Measurements from ENCODE around the gene ERMP1.
"Not testable (repeated sequence)": the region's sequence is repeated elsewhere in the genome, so short reads cannot be mapped to it uniquely, and the experiment has no call there.

The ERMP1 gene

DNA sequence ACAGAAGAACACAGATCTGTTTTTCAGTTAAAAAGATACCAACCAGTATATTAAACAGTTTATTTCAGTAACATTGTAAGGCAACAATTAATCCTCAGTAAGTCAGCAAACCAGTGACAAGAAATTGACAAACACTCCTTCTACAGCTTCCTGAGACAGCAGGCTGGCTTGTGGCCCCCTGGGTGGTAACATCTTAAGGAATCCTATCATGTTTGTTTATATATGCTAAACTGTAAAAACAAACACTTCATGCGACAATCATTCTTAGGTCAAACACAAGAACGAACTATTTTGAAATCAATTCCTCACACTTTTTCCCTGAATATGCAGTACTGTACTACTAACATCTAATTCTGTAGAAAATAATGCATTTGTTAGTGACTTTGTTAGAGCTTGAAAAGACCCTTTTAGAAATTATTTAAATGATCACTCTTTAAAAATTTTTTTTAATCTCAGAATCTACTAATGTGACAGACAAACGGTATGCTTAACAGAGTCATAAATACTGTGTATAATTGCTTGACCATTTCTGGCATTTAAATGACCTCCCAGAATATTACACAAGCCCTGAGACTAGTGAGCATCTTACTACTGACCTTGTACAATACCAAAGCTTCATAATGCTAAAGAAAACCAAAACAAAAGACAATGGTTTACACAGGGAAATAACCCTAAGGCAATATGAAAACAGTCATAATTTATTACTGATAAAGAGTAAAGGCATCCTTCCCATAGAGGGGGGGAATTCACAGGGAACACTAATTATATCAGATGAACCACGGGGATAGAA, 48.2 kb downstream of the ERMP1 start:
- H3K27ac Mint-ChIP-seq = peak overlapping the region; percentile 24
- peaks cover 11% of the 10 kb centered on the region for H3K9me3 Mint-ChIP-seq
- H3K27me3 Mint-ChIP-seq = no peaks in the 10 kb centered on the region
- H3K4me1 Mint-ChIP-seq = peaks cover 19% of the 10 kb centered on the region
- H3K36me3 Mint-ChIP-seq = peaks cover 65% of the 10 kb centered on the region
- no peak overlapping the region for H3K4me3 Mint-ChIP-seq

DNA sequence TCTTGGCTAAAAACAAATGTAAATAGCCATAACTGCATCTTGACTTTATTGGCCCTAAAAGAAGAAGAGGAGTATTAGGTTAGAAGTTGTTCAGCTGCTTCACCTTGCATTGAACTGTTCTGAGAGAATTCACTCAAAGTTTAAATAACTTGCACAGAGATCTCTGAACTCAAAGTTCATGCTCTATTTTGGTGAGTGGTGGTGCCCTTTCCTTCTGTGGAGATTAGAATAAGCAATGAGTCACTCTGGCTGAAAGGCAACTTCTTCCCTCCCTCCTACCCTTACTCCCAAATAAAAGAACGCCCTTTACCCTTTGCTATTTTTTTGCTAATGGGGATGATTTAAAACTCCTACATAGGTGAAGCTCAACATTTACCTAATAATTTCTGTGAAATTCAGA, 48.9 kb downstream of the ERMP1 start:
- H3K4me1 Mint-ChIP-seq = peaks cover 18% of the 10 kb centered on the region
- no peak overlapping the region for H3K4me3 Mint-ChIP-seq
- H3K9me3 Mint-ChIP-seq = peaks cover 11% of the 10 kb centered on the region
- peaks cover 63% of the 10 kb centered on the region for H3K36me3 Mint-ChIP-seq
- H3K27me3 Mint-ChIP-seq = no peaks in the 10 kb centered on the region
- no peak overlapping the region for H3K27ac Mint-ChIP-seq

DNA sequence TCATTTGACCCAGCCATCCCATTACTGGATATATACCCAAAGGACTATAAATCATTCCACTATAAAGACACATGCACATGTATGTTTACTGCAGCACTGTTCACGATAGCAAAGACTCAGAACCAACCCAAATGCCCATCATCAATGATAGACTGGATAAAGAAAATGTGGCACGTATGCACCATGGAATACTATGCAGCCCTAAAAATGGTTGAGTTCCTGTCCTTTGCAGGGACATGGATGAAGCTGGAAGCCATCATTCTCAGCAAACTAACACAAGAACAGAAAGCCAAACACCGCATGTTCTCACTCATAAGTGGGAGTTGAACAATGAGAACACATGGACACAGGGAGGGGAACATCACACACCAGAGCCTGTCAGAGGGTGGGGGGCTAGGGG, 49.5 kb downstream of the ERMP1 start:
- H3K36me3 Mint-ChIP-seq = peaks cover 64% of the 10 kb centered on the region
- peaks cover 12% of the 10 kb centered on the region for H3K4me1 Mint-ChIP-seq
- H3K27me3 Mint-ChIP-seq, H3K4me3 Mint-ChIP-seq, H3K27ac Mint-ChIP-seq: not testable (repeated sequence)
- H3K9me3 Mint-ChIP-seq = peaks cover 15% of the 10 kb centered on the region

DNA sequence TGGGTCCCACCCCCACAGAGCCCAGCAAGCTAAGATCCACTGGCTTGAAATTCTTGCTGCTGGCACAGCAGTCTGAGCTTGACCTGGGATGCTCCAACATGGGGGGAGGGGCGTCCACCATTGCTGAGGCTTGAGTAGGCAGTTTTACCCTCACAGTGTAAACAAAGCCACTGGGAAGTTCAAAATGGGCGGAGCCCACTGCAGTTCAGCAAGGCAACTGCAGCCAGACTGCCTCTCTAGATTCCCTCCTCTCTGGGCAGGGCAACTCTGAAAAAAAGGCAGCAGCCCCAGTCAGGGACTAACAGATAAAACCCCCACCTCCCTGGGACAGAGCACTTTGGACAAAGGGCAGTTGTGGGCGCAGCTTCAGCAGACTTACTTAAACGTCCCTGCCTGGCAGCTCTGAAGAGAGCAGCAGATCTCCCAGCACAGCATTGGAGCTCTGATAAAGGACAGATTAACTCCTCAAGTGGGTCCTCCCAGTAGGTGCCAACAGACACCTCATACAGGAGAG, 53.2 kb downstream of the ERMP1 start:
- peaks cover 19% of the 10 kb centered on the region for H3K9me3 Mint-ChIP-seq
- not testable (repeated sequence) for H3K27me3 Mint-ChIP-seq, H3K4me3 Mint-ChIP-seq, H3K4me1 Mint-ChIP-seq, H3K27ac Mint-ChIP-seq
- H3K36me3 Mint-ChIP-seq = peaks cover 61% of the 10 kb centered on the region

DNA sequence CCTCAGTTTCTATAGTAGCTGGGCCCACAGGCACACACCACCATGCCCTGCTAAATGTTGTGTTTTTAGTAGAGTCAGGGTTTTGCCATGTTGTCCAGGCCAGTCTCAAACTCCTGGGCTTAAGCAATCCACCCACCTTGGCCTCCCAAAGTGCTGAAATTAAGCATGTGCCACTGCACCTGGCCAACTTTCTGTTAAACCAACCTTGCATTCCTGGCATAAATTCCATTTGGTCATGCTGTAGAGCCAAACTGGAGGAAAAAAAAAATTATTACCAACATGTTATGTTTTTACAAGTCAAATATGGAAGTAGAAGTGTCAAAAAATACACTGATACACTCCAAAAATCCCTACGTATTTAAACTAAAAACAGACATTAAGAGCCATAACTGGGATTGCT, 54.1 kb downstream of the ERMP1 start:
- Mint-ChIP-seq H3K36me3 (peaks cover 64% of the 10 kb centered on the region), H3K4me3 (no peak overlapping the region), H3K27me3 (no peaks in the 10 kb centered on the region), H3K4me1 (no peaks in the 10 kb centered on the region), H3K9me3 (peaks cover 19% of the 10 kb centered on the region), H3K27ac (no peak overlapping the region)

DNA sequence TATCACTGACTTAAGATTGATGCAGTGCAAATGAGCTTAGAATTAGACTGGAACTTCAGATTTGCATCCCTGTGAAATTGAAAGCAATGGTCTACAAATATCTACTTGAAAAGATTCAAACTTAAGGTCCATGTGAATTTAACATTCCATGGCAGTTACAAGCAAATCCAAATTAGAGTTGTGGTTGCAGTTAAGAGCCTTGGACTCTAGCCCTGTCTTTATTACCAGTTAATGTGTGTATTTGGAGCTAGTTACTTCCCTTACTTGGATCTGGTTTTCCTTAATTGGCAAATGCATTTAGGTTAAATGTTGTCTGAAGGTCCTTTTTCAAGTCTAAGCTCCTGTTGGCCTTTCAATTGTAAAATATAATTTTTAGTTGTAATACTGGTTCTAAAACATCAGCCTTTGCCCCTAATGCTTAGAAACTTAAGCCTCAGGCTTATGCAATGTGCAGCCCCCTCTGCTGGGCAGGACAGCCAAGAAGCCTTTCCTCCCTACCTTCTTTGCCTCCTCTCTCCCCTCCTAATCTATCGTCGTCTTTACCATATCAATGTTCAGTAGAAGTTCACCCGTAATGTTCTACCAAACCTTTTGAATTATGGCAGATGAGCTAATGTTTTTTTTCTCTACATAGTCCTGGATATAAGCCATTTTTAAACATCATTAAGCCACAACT, 59.5 kb downstream of the ERMP1 start:
- Mint-ChIP-seq H3K36me3 (peaks cover 44% of the 10 kb centered on the region), H3K27ac (no peak overlapping the region), H3K4me1 (peaks cover 3% of the 10 kb centered on the region), H3K9me3 (peaks cover 5% of the 10 kb centered on the region), H3K27me3 (no peaks in the 10 kb centered on the region), H3K4me3 (no peak overlapping the region)

DNA sequence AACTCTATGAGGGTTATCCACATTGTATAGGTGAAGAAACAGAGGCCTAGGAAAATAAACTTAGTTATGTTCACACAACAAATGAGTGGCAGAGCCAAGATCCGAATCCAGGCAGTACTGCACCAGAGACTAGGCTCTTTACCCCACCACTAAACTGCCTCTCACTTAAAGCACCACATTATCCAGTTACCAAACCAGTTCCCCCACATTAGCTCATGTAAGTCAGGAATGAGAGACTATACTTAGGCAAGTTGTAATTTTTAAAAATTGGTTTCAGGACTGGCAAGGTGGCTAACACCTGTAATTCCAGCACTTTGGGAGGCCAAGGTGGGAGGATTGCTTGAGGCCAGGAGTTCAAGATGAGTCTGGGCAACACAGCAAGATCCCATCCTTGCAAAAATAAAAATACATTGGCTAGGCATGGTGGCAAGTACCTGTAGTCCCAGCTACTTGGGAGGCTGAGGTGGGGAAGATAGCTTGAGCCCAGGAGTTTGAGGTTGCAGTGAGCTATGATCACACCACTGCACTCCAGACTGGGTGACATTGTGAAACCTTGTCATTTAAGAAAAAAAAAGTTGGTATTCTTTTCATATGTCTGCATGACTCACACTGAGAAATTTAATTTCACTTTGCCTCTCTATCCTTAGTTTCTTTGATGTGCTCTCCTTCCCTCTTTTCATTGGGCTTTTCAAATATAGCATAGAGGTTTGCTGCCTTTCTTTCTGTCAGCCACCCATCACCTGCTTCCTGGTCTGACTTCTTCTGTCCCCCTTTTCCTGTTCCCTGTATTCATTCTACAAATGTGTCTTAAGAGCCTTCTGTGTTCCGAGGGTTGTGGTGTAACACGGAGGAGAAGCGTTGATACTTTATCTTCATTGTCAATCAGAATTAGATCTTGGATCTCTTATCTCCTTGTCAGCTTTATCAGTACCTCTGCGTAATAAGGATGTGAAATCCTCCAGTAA, 64.7 kb downstream of the ERMP1 start:
- Mint-ChIP-seq H3K4me1 (peaks cover 17% of the 10 kb centered on the region), H3K4me3 (peak overlapping the region; percentile 24), H3K27ac (peak overlapping the region; percentile 63), H3K9me3 (no peaks in the 10 kb centered on the region), H3K36me3 (peaks cover 41% of the 10 kb centered on the region), H3K27me3 (no peaks in the 10 kb centered on the region)

DNA sequence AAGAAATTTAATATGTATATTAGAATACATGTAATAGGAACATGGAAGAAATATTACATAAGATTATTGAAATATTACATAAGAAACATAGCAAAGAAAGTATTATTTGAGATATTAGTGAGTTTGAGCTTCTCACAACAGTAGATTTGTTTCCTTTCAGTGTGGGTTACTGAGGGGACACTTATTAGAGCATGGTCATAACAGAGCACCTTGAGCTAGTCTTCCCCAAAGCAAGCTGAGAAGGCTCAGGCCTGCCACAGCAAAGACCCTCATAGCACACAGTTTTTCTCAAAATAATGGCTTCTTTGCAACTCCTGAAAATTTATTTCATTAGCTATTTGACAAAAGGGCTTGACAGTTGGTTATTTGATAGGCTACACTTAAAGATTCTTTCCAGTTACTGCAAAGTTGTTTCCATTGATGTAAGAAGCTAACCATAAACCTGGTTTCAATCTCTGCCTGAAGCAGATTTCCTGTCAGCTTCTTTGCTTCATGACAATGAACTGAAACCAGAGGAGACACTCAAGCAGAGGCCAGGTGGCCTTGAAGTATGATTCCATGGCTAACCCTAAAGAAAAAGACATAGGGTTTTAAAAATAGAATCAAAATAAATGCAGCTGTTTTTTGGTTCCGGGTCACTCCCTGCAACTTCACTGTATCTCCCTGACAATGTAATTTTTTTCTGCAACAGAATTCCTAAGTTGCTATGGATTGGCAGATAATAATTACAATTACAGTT, 68.6 kb downstream of the ERMP1 start:
- no peak overlapping the region for H3K4me3 Mint-ChIP-seq
- H3K27me3 Mint-ChIP-seq = no peaks in the 10 kb centered on the region
- no peaks in the 10 kb centered on the region for H3K9me3 Mint-ChIP-seq
- no peak overlapping the region for H3K27ac Mint-ChIP-seq
- H3K36me3 Mint-ChIP-seq = peaks cover 48% of the 10 kb centered on the region
- peaks cover 33% of the 10 kb centered on the region for H3K4me1 Mint-ChIP-seq

DNA sequence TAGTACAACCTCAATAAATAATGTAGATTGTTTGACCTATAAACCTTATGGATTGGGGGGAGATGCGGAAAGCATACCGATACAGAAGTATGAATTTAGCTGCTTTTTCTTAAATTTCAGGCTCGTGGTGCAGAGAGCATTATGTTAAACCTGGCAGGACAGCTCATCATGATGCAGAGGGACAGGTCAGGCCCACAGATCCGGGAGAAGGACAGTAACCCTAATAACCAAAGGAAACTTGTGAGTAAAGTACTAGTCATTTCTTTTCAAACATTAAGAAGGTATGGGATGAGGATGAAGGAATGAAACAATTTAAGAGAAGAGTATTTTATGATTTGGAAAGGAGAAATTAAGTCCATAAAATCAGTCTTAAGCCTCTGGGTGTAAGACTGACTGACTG, 70.5 kb downstream of the ERMP1 start:
- Mint-ChIP-seq H3K9me3 (no peaks in the 10 kb centered on the region), H3K36me3 (peaks cover 50% of the 10 kb centered on the region), H3K4me3 (no peak overlapping the region), H3K4me1 (peaks cover 29% of the 10 kb centered on the region), H3K27ac (peak overlapping the region; percentile 68), H3K27me3 (no peaks in the 10 kb centered on the region)

DNA sequence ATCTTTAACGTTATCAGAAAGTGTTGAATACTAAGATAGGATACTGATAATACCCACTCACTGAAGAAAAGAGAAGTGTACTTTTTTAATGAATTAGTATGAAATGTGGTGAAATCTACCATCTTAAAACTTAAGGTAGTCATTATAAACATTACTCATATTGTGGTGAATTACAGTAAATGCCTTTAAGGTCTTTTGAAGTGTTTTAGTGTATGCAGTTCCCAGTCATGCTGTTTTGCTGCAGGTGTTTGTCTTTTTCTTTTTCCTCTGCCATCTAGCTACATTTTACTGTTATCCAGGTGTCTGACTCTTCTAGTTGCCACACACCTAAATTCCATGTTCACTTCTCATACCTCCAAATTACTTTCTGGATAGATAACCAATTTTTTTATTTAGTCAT, 72.6 kb downstream of the ERMP1 start:
- H3K4me3 Mint-ChIP-seq = no peak overlapping the region
- no peaks in the 10 kb centered on the region for H3K9me3 Mint-ChIP-seq
- H3K27ac Mint-ChIP-seq = peak overlapping the region; percentile 88
- no peaks in the 10 kb centered on the region for H3K27me3 Mint-ChIP-seq
- peaks cover 39% of the 10 kb centered on the region for H3K36me3 Mint-ChIP-seq
- peaks cover 29% of the 10 kb centered on the region for H3K4me1 Mint-ChIP-seq

DNA sequence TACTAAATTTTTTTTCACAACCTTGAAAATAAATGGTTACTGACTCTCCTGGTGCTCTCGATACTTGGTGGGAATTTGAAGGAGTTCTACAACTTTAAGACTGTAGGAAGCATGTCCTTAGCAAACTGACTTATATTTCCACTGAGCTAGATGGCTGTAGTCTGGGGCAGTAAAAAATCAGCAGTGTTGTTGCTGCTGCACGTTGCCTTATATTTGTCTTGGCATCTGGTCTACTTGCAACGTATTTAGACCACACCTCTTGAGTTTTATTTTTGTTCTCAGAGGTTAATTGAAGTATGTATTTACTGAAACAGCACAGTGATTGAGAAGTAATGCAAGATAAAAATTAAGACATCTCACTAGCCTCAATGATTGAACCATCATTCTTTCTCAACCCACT, 76.3 kb downstream of the ERMP1 start:
- Mint-ChIP-seq H3K9me3 (no peaks in the 10 kb centered on the region), H3K27ac (no peak overlapping the region), H3K36me3 (peaks cover 27% of the 10 kb centered on the region)

DNA sequence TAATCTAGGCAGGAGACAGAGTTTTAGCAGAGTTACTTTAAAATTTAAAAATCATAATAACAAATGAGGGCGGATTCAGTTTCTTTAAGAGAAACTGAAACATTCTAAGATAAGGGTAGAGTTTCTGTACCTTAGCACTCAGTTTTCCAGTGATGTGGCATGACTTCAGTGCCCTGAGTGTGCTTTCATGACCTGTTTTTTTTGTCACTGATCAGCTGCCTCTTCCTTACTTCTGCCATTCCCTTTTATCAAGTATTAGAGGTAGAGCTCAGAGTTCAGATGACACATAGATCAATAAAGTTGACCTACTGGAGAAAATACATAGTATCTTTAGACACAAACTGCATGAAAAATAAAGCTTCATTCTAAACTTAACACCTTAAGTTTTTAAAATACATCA, 82.3 kb downstream of the ERMP1 start:
- Mint-ChIP-seq H3K4me3 (no peak overlapping the region), H3K36me3 (peaks cover 18% of the 10 kb centered on the region), H3K4me1 (peaks cover 11% of the 10 kb centered on the region), H3K9me3 (no peaks in the 10 kb centered on the region), H3K27ac (no peak overlapping the region), H3K27me3 (no peaks in the 10 kb centered on the region)

More for the DNA sequence above, 76.3 kb downstream of the ERMP1 start:
- Mint-ChIP-seq H3K27me3 (no peaks in the 10 kb centered on the region), H3K4me3 (no peak overlapping the region), H3K4me1 (peaks cover 19% of the 10 kb centered on the region)

DNA sequence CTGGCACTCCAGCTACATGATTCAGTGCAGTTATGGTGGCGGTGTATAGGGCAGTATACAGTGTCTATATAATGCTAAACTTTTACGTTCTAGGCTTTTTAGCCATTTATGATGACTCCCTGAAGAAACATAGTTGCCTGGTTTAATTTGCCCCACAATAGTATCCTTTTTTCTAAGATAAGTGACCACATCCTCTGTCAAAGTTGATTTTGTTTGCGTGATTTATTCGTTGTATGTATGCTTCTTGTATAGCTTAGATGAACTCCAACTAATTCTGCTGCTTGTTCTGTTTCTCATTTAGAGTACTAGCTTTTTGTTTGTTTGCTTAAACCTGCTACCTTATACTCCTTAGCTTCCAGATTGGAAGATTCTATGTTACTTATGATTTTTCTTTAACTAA, 83.6 kb downstream of the ERMP1 start:
- H3K27ac Mint-ChIP-seq = no peak overlapping the region
- H3K36me3 Mint-ChIP-seq = peaks cover 23% of the 10 kb centered on the region
- no peaks in the 10 kb centered on the region for H3K27me3 Mint-ChIP-seq
- peaks cover 11% of the 10 kb centered on the region for H3K4me1 Mint-ChIP-seq
- no peak overlapping the region for H3K4me3 Mint-ChIP-seq
- no peaks in the 10 kb centered on the region for H3K9me3 Mint-ChIP-seq

DNA sequence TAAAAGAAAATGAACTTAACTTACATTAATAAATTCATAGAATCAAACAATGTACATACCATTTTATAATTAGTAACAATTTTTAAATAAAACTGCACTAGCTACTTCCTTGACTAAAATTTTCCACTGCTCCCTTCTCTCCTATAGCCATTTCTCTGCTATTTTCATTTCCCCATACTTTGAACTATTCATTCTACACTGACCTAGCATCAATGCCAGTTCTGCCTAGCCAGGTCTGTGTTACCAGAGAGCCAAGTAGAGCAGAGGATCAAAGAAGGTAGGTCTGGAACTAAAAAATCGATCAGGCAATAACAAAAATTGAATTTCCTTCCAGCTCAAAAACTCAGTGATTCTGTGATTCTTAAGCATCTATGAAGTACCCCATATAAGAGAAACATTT, 84.5 kb downstream of the ERMP1 start:
- Mint-ChIP-seq H3K4me1 (peaks cover 11% of the 10 kb centered on the region), H3K27ac (no peak overlapping the region), H3K9me3 (no peaks in the 10 kb centered on the region), H3K27me3 (no peaks in the 10 kb centered on the region), H3K36me3 (peaks cover 26% of the 10 kb centered on the region), H3K4me3 (no peak overlapping the region)

DNA sequence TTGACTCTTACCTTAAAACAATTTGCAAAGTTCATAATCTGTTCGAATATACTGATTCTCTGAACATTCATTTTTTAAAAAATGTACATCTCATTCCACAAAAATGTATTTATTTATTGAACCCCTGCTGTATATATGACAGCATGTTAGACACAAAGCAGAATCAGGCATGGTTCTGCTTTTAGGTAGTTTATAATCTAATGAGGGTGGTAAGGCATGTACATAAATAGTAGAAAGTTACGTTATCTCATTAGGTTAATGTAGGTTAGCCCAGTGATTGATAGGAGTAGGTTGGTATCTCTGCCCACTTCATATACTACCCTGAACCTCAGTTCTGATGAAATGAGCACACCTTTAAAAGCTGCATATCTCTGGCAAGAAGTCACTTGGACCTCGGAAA, 89.8 kb downstream of the ERMP1 start:
- Mint-ChIP-seq H3K36me3 (peaks cover 35% of the 10 kb centered on the region), H3K27ac (no peak overlapping the region), H3K9me3 (no peaks in the 10 kb centered on the region), H3K27me3 (no peaks in the 10 kb centered on the region), H3K4me3 (no peak overlapping the region), H3K4me1 (peaks cover 2% of the 10 kb centered on the region)
